Hippocampal formation (tissue), 2 donors: ENCODE data around the gene PIGK.
"Not testable (repeated sequence)": the region's sequence is repeated elsewhere in the genome, so short reads cannot be mapped to it uniquely, and the experiment has no call there.

ENCODE experiments used
- DNase-seq, 2 donors: peaks; one replicate each; lab custom pipeline; 2025; lab: John Stamatoyannopoulos, UW

The PIGK gene

GRCh38 chr1:77193951-77194350 is 25.3 kb downstream of the PIGK start:
- no peak for DNase-seq

- DNase-seq, result no peak
Measured at GRCh38 chr1:77188770-77189169, 30.5 kb downstream of the PIGK start.

- not testable (repeated sequence) for DNase-seq
Measured at GRCh38 chr1:77186907-77187306, 32.3 kb downstream of the PIGK start.

- DNase-seq, result no peak
Measured at GRCh38 chr1:77182083-77182482, 37.1 kb downstream of the PIGK start.

GRCh38 chr1:77179632-77180031 is 39.6 kb downstream of the PIGK start:
- no peak for DNase-seq

GRCh38 chr1:77175230-77175844 is 43.9 kb downstream of the PIGK start:
- no peak for DNase-seq

- no peak for DNase-seq
Measured at GRCh38 chr1:77170687-77171086, 48.5 kb downstream of the PIGK start.

- no peak for DNase-seq
Measured at GRCh38 chr1:77168358-77168757, 50.9 kb downstream of the PIGK start.

- no peak for DNase-seq
Measured at GRCh38 chr1:77164434-77164944, 54.7 kb downstream of the PIGK start.

GRCh38 chr1:77159706-77160105 is 59.5 kb downstream of the PIGK start:
- not testable (repeated sequence) for DNase-seq

- DNase-seq, result no peak
Measured at GRCh38 chr1:77156214-77156613, 63.0 kb downstream of the PIGK start.

- DNase-seq, result no peak
Measured at GRCh38 chr1:77146270-77146669, 73.0 kb downstream of the PIGK start.

- DNase-seq, result peak in 1 of 2 donors; percentile 27
Measured at GRCh38 chr1:77143529-77144121, 75.6 kb downstream of the PIGK start.

- DNase-seq, result peak in 1 of 2 donors; percentile 5
Measured at GRCh38 chr1:77139389-77139788, 79.8 kb downstream of the PIGK start.

GRCh38 chr1:77134359-77134758 is 84.9 kb downstream of the PIGK start:
- no peak for DNase-seq

- DNase-seq, result no peak
Measured at GRCh38 chr1:77133731-77134358, 85.4 kb downstream of the PIGK start.

- DNase-seq, result peak in 1 of 2 donors; percentile 75
Measured at GRCh38 chr1:77126307-77126706, 92.9 kb downstream of the PIGK start.

- DNase-seq, result no peak
Measured at GRCh38 chr1:77121503-77121902, 97.7 kb downstream of the PIGK start.

GRCh38 chr1:77120950-77121349 is 98.3 kb downstream of the PIGK start:
- DNase-seq, result no peak

- no peak for DNase-seq
Measured at GRCh38 chr1:77118712-77119111, 100.5 kb downstream of the PIGK start.

- no peak for DNase-seq
Measured at GRCh38 chr1:77104672-77105071, 114.6 kb downstream of the PIGK start.

GRCh38 chr1:77103486-77103885 is 115.7 kb downstream of the PIGK start:
- DNase-seq, result no peak

GRCh38 chr1:77100875-77101274 is 118.4 kb downstream of the PIGK start:
- no peak for DNase-seq
